ENCODE results near the gene PUDP.

Gene PUDP

GRCh38 chrX:7168371-7168770 is 20.4 kb upstream of the PUDP start:
- Histone ChIP-seq H3K9ac (ENCODE audit: low read length in 2 of 2) (no peak overlapping the region), H3K4me1 (ENCODE audit: control insufficient read depth, insufficient read depth, low read length) (no peaks in the 10 kb centered on the region), H3K36me3 (ENCODE audit: control insufficient read depth in 2 of 2, insufficient read depth in 2 of 2, low read length in 2 of 2) (no peaks in the 10 kb centered on the region), H3K27ac (ENCODE audit: low read length) (no peak overlapping the region), H3K27me3 (ENCODE audit: control insufficient read depth in 1 of 2, insufficient read depth in 2 of 2, low read length in 2 of 2) (no peaks in the 10 kb centered on the region), H3K9me3 (ENCODE audit: control insufficient read depth in 2 of 2, low read length in 2 of 2) (peaks cover 0 to 3% of the 10 kb centered on the region in 2 donors), H3K4me3 (ENCODE audit: low read length in 2 of 2) (no peak overlapping the region)

DNA sequence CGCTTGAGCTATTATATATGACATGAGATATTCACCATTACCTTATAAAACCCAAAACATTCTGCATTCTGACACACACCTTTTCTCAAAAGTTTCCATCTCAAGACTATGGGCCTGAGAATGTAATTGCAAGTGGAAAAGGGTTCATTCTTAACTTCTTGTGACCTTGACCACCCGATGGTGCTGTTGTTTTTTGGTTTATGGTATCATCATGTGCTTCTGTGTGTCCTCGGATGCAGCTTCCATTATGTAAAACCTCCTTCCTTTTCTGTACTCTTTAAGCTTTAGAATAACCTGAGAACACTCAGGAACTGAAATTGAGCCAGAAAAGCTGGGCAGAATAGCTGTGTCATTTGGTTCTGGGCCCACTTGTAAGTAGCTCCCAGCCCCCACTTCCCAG is 16.2 kb upstream of the PUDP start:
- H3K4me1 ChIP-seq (ENCODE audit: control insufficient read depth, insufficient read depth, low read length): no peaks in the 10 kb centered on the region
- H3K27me3 ChIP-seq (ENCODE audit: control insufficient read depth in 1 of 2, insufficient read depth in 2 of 2, low read length in 2 of 2): no peaks in the 10 kb centered on the region
- H3K4me3 ChIP-seq (ENCODE audit: low read length in 2 of 2): no peak overlapping the region
- peaks cover 0 to 3% of the 10 kb centered on the region in 2 donors for H3K9me3 ChIP-seq (ENCODE audit: control insufficient read depth in 2 of 2, low read length in 2 of 2)
- H3K9ac ChIP-seq (ENCODE audit: low read length in 2 of 2): no peak overlapping the region
- H3K36me3 ChIP-seq (ENCODE audit: control insufficient read depth in 2 of 2, insufficient read depth in 2 of 2, low read length in 2 of 2): no peaks in the 10 kb centered on the region
- H3K27ac ChIP-seq (ENCODE audit: low read length): no peak overlapping the region

DNA sequence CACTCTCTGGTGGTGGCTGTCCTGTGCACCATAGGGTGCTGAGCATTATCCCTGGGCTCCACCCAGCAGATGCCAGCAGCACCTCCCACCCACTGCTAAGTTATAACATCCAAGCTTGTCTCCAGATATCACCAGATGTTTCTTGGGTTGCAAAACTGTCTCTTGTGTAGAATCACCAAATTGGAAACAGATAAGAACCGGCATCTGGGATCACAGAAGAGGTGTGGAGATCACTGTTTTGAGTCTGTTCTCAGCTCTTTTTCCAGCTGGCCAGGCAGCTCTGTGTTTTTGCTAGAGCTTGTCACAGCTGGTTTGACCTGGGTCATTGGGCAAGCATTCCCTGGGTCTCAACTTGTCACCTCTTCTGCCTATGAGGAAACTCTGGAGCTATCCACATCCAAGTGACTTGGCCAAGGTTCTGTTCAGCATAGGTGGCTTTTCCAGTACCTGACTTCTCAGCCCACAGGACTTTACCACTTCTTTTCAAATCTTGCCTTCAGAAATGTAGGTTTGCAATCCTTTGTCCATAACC is 15.3 kb upstream of the PUDP start:
- Histone ChIP-seq H3K9ac (ENCODE audit: low read length in 2 of 2) (no peak overlapping the region), H3K4me1 (ENCODE audit: control insufficient read depth, insufficient read depth, low read length) (no peaks in the 10 kb centered on the region), H3K36me3 (ENCODE audit: control insufficient read depth in 2 of 2, insufficient read depth in 2 of 2, low read length in 2 of 2) (no peaks in the 10 kb centered on the region), H3K4me3 (ENCODE audit: low read length in 2 of 2) (no peak overlapping the region), H3K27ac (ENCODE audit: low read length) (no peak overlapping the region), H3K27me3 (ENCODE audit: control insufficient read depth in 1 of 2, insufficient read depth in 2 of 2, low read length in 2 of 2) (no peaks in the 10 kb centered on the region), H3K9me3 (ENCODE audit: control insufficient read depth in 2 of 2, low read length in 2 of 2) (peaks cover 0 to 3% of the 10 kb centered on the region in 2 donors)

GRCh38 chrX:7159149-7159861 is 11.4 kb upstream of the PUDP start:
- no peak overlapping the region for H3K27ac ChIP-seq (ENCODE audit: low read length)
- H3K4me3 ChIP-seq (ENCODE audit: low read length in 2 of 2): no peak overlapping the region
- H3K36me3 ChIP-seq (ENCODE audit: control insufficient read depth in 2 of 2, insufficient read depth in 2 of 2, low read length in 2 of 2): no peaks in the 10 kb centered on the region
- no peak overlapping the region for H3K9ac ChIP-seq (ENCODE audit: low read length in 2 of 2)
- peaks cover 0 to 2% of the 10 kb centered on the region in 2 donors for H3K27me3 ChIP-seq (ENCODE audit: control insufficient read depth in 1 of 2, insufficient read depth in 2 of 2, low read length in 2 of 2)
- H3K9me3 ChIP-seq (ENCODE audit: control insufficient read depth in 2 of 2, low read length in 2 of 2): no peaks in the 10 kb centered on the region
- H3K4me1 ChIP-seq (ENCODE audit: control insufficient read depth, insufficient read depth, low read length): no peaks in the 10 kb centered on the region

DNA sequence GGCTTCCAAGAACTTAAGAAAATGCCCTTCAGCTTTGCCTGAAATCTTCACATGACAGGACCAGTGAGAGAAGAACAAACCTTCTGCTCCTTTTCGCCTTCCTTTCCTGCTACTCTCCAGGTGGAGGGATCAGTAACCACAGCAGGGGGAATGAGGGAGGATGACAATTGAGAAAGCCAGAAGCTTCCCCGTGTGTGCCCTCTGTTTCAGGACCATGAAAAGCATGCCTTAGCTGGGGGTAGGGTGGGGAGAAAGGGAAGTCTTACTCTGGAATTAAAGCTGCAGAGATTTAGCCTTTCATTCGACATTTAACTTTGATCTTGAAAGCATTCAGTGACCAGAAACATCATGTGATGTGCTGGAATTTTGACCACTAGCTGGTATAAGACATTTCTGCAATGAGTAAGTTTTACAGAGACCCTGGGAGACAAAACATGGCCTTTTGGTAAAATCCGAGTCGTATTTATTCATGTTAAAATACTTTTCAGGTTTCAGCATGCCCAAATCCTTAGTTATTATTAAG is 10.6 kb upstream of the PUDP start:
- Histone ChIP-seq H3K27ac (ENCODE audit: low read length) (no peak overlapping the region), H3K9me3 (ENCODE audit: control insufficient read depth in 2 of 2, low read length in 2 of 2) (no peaks in the 10 kb centered on the region), H3K9ac (ENCODE audit: low read length in 2 of 2) (no peak overlapping the region), H3K4me3 (ENCODE audit: low read length in 2 of 2) (no peak overlapping the region), H3K27me3 (ENCODE audit: control insufficient read depth in 1 of 2, insufficient read depth in 2 of 2, low read length in 2 of 2) (peaks cover 0 to 2% of the 10 kb centered on the region in 2 donors), H3K36me3 (ENCODE audit: control insufficient read depth in 2 of 2, insufficient read depth in 2 of 2, low read length in 2 of 2) (no peaks in the 10 kb centered on the region), H3K4me1 (ENCODE audit: control insufficient read depth, insufficient read depth, low read length) (no peaks in the 10 kb centered on the region)

DNA sequence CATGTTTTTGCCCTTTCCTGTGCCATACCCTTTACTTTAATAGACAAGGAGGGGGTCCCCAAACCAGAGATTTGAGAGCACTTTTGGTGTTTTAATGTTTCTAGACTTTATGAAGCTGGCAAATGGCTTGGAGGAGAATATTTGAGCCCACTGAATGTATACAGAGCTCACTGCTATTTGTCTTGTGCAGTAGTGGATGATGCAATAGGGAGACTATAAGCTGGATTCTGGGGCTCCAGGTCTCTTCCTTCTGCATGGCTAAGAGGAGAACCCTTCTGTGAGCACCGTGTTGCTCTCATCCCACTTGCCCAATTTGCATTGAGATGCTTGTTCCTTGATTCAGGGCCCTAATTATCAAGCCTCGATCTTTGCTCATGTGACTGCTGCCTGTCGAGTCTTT is 8.9 kb upstream of the PUDP start:
- no peak overlapping the region for H3K4me3 ChIP-seq (ENCODE audit: low read length in 2 of 2)
- H3K9me3 ChIP-seq (ENCODE audit: control insufficient read depth in 2 of 2, low read length in 2 of 2): no peaks in the 10 kb centered on the region
- no peaks in the 10 kb centered on the region for H3K36me3 ChIP-seq (ENCODE audit: control insufficient read depth in 2 of 2, insufficient read depth in 2 of 2, low read length in 2 of 2)
- no peaks in the 10 kb centered on the region for H3K4me1 ChIP-seq (ENCODE audit: control insufficient read depth, insufficient read depth, low read length)
- H3K27me3 ChIP-seq (ENCODE audit: control insufficient read depth in 1 of 2, insufficient read depth in 2 of 2, low read length in 2 of 2): peaks cover 0 to 2% of the 10 kb centered on the region in 2 donors
- no peak overlapping the region for H3K27ac ChIP-seq (ENCODE audit: low read length)
- H3K9ac ChIP-seq (ENCODE audit: low read length in 2 of 2): no peak overlapping the region

DNA sequence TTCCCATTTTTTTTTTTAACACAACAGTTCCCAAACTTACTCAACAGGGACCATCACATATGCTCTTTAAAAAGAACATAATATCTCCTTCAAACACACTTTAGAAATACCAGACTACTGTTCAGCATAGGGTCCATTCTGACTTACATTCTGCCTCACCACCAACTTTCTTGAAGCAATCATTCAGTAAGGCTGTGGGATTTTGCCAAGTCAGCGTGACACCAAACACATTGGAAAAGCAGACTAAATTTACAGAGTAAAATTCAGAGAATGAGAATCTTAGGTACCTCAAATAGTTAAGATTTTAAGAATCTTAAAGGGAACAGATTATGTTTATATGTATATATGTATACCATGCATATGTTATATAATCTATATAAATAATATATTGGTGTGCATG is 7.2 kb upstream of the PUDP start:
- no peak overlapping the region for H3K9ac ChIP-seq (ENCODE audit: low read length in 2 of 2)

DNA sequence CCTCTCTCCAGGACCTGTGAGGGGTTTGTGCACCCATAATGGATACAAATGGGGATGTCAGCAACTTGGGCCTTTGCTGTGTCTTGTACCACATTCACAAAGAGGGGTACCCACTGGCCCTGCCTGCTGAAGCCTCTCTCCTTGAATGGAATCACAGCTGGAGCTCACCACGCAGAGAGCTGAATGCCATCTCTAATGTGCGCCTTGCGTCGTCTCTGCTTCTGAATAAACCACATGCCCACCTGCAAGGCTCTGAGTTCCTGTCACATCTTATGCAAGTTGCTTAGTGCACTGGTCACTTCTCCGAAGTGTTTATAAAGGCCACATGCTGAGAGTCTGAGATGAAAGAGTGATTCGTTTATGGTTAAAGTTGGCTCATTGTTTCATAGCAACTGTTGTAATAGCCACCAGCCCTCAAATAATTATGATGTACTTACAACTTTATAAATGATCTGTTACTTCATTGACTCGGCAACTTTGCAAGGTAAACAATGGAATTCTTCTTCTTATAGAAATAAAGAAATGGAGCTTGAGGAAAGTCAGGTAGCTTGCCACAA is 6.2 kb upstream of the PUDP start:
- Histone ChIP-seq H3K9me3 (ENCODE audit: control insufficient read depth in 2 of 2, low read length in 2 of 2) (no peaks in the 10 kb centered on the region), H3K36me3 (ENCODE audit: control insufficient read depth in 2 of 2, insufficient read depth in 2 of 2, low read length in 2 of 2) (no peaks in the 10 kb centered on the region), H3K4me1 (ENCODE audit: control insufficient read depth, insufficient read depth, low read length) (no peaks in the 10 kb centered on the region), H3K27me3 (ENCODE audit: control insufficient read depth in 1 of 2, insufficient read depth in 2 of 2, low read length in 2 of 2) (peaks cover 0 to 2% of the 10 kb centered on the region in 2 donors), H3K27ac (ENCODE audit: low read length) (no peak overlapping the region), H3K9ac (ENCODE audit: low read length in 2 of 2) (no peak overlapping the region), H3K4me3 (ENCODE audit: low read length in 2 of 2) (no peak overlapping the region)

More for the DNA sequence above, 7.2 kb upstream of the PUDP start:
- Histone ChIP-seq H3K27me3 (ENCODE audit: control insufficient read depth in 1 of 2, insufficient read depth in 2 of 2, low read length in 2 of 2) (peaks cover 0 to 2% of the 10 kb centered on the region in 2 donors), H3K9me3 (ENCODE audit: control insufficient read depth in 2 of 2, low read length in 2 of 2) (no peaks in the 10 kb centered on the region), H3K27ac (ENCODE audit: low read length) (no peak overlapping the region), H3K4me3 (ENCODE audit: low read length in 2 of 2) (no peak overlapping the region), H3K4me1 (ENCODE audit: control insufficient read depth, insufficient read depth, low read length) (no peaks in the 10 kb centered on the region), H3K36me3 (ENCODE audit: control insufficient read depth in 2 of 2, insufficient read depth in 2 of 2, low read length in 2 of 2) (no peaks in the 10 kb centered on the region)

GRCh38 chrX:7153231-7153630 is 5.3 kb upstream of the PUDP start:
- Histone ChIP-seq H3K9me3 (ENCODE audit: control insufficient read depth in 2 of 2, low read length in 2 of 2) (no peaks in the 10 kb centered on the region), H3K4me3 (ENCODE audit: low read length in 2 of 2) (no peak overlapping the region), H3K36me3 (ENCODE audit: control insufficient read depth in 2 of 2, insufficient read depth in 2 of 2, low read length in 2 of 2) (no peaks in the 10 kb centered on the region), H3K27ac (ENCODE audit: low read length) (no peak overlapping the region), H3K9ac (ENCODE audit: low read length in 2 of 2) (no peak overlapping the region), H3K4me1 (ENCODE audit: control insufficient read depth, insufficient read depth, low read length) (peaks cover 4% of the 10 kb centered on the region), H3K27me3 (ENCODE audit: control insufficient read depth in 1 of 2, insufficient read depth in 2 of 2, low read length in 2 of 2) (peaks cover 0 to 2% of the 10 kb centered on the region in 2 donors)

DNA sequence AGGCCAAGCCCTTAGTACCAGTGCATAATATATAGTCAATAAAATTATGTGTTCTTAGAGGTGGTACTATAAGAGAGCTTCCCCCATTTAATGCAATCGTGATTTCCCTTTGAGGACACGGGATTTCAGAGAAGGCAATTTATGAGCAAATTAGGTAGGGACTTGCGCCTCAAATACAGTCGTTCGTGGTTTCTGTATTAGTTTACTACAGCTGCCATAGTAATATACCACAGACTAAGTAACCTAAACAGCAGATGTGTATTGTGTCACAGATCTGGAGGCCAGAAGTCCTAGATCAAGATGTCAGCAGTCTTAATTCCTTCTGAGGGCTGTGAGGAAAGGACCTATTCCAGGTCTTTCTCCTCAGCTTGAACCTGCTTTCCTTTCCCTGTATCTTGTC is 1.5 kb upstream of the PUDP start:
- no peak overlapping the region for H3K4me3 ChIP-seq (ENCODE audit: low read length in 2 of 2)
- no peaks in the 10 kb centered on the region for H3K9me3 ChIP-seq (ENCODE audit: control insufficient read depth in 2 of 2, low read length in 2 of 2)
- no peak overlapping the region for H3K9ac ChIP-seq (ENCODE audit: low read length in 2 of 2)
- peaks cover 7% of the 10 kb centered on the region for H3K4me1 ChIP-seq (ENCODE audit: control insufficient read depth, insufficient read depth, low read length)
- no peaks in the 10 kb centered on the region for H3K27me3 ChIP-seq (ENCODE audit: control insufficient read depth in 1 of 2, insufficient read depth in 2 of 2, low read length in 2 of 2)
- no peak overlapping the region for H3K27ac ChIP-seq (ENCODE audit: low read length)
- H3K36me3 ChIP-seq (ENCODE audit: control insufficient read depth in 2 of 2, insufficient read depth in 2 of 2, low read length in 2 of 2): no peaks in the 10 kb centered on the region
